K562 (cell line): ENCODE data around the gene SMAD3. TPM values are rescaled to one million over a fixed set of nuclear protein-coding genes. Genes with fewer than 3 reads are reported as not detected.

ENCODE experiments used
- ATAC-seq: fragments of 200-7000 bp; cut with Tn5 transposase; 3 replicates; pipeline ENCODE4 v1.9.1; 2020; ENCODE audit warnings: moderate library complexity
- BruUV-seq: library from RNA; stranded (reverse); fragments of 400-500 nt; replicated peaks from 2 replicates; lab custom pipeline; 2021; lab: Mats Ljungman, UMichigan
- CTCF ChIA-PET: fragments of 300-600 bp; formaldehyde crosslinking; extraction: SDS; loops from one replicate; lab custom pipeline; 2021; ENCODE audit warnings: low intra/inter-chr PET ratio; lab: Yijun Ruan, JAX
- POLR2A ChIA-PET: fragments of 300-600, 350-650 bp; sonication (Branson Sonifier 250); formaldehyde crosslinking; extraction: SDS; loops from one replicate; lab custom pipeline; 2021; ENCODE audit warnings: antibody characterized with exemption, inconsistent platforms; lab: Yijun Ruan, JAX
- DNase-seq, 4 experiments: peaks; one replicate each; pipeline versions ENCODE4 v3.0.0 to v3.0.0-alpha.2; 2011 to 2018; ENCODE audit warnings: low spot score in 3 of 4, mixed read lengths in 3 of 4; ENCODE audit errors: extremely low read depth in 1 of 4
- FAIRE-seq: peaks from 2 replicates; lab custom pipeline; 2011; peaks lifted over from hg19 to GRCh38; lab: Jason Lieb, UNC
- H2AFZ ChIP-seq: 2 replicates; pipeline ENCODE4 v1.6.0; 2011; ENCODE audit warnings: low read depth, low read length, control low read depth, inconsistent platforms
- H3K27ac ChIP-seq: fragments of 200-600 bp; 3 replicates; pipeline ENCODE4 v1.8.0; 2011; ENCODE audit warnings: low read depth, mild to moderate bottlenecking, control low read depth, inconsistent platforms, low read length, moderate library complexity, mixed read lengths; ENCODE audit errors: extremely low read depth
- H3K27me3 ChIP-seq, 2 experiments: fragments of 300-600 bp in 1 of 2; 2 replicates in 1 of 2; 3 replicates in 1 of 2; pipeline versions ENCODE4 v1.6.0 to v1.8.0; 2011; ENCODE audit warnings: inconsistent platforms in 2 of 2, low read length in 2 of 2, mild to moderate bottlenecking in 1 of 2, mixed read lengths in 1 of 2, moderate library complexity in 1 of 2; ENCODE audit not compliant: control insufficient read depth in 2 of 2, insufficient read depth in 2 of 2
- H3K36me3 ChIP-seq: fragments of 300-600 bp; 3 replicates; pipeline ENCODE4 v1.8.0; 2011; ENCODE audit warnings: mild to moderate bottlenecking, low read length, inconsistent platforms; ENCODE audit not compliant: control insufficient read depth, insufficient read depth
- H3K4me1 ChIP-seq, 2 experiments: fragments of 200-600 bp in 1 of 2; replicated peaks in 1 of 2; 2 replicates in 1 of 2; 3 replicates in 1 of 2; pipeline versions ENCODE4 v1.5.1 to v1.8.0; 2011; ENCODE audit warnings: inconsistent platforms in 2 of 2, low read length in 2 of 2, mild to moderate bottlenecking in 1 of 2, mixed read lengths in 1 of 2, moderate library complexity in 1 of 2; ENCODE audit not compliant: control insufficient read depth in 2 of 2, insufficient read depth in 2 of 2
- H3K4me2 ChIP-seq: 2 replicates; pipeline ENCODE4 v1.6.1; 2011; ENCODE audit warnings: low read length, control low read depth, inconsistent platforms, mixed read lengths; ENCODE audit not compliant: insufficient read depth
- H3K4me3 ChIP-seq: fragments of 200-600 bp; sonication (generic), shearing (Covaris generic); 2 replicates; pipeline ENCODE4 v1.5.1; 2016; ENCODE audit warnings: control low read depth, inconsistent platforms
- H3K79me2 ChIP-seq: fragments of 200-600 bp; 3 replicates; pipeline ENCODE4 v1.8.0; 2011; ENCODE audit warnings: low read length, inconsistent platforms; ENCODE audit not compliant: control insufficient read depth, insufficient read depth
- H3K9ac ChIP-seq, 2 experiments: 2 replicates each; pipeline versions ENCODE4 v1.6.0 to v1.6.1; 2011; ENCODE audit warnings: low read depth in 2 of 2, low read length in 2 of 2, control low read depth in 1 of 2, inconsistent platforms in 1 of 2, mild to moderate bottlenecking in 1 of 2, mixed read lengths in 1 of 2; ENCODE audit not compliant: insufficient read depth in 1 of 2
- H3K9me1 ChIP-seq: one replicate; pipeline ENCODE4 v1.6.0; 2011; ENCODE audit warnings: inconsistent platforms, mild to moderate bottlenecking, low read length, moderate library complexity; ENCODE audit not compliant: control insufficient read depth, insufficient read depth
- H3K9me3 ChIP-seq: replicated peaks from 2 replicates; pipeline ENCODE4 v1.5.1; 2011; ENCODE audit warnings: low read depth, low read length, inconsistent platforms; ENCODE audit not compliant: control insufficient read depth, insufficient read depth
- H4K20me1 ChIP-seq: replicated peaks from 2 replicates; pipeline ENCODE4 v1.6.1; 2011; ENCODE audit warnings: low read length, inconsistent platforms, mixed read lengths; ENCODE audit not compliant: control insufficient read depth, insufficient read depth
- RBM22 ChIP-seq: fragments of 200-400 bp; formaldehyde crosslinking; IDR thresholded peaks from 2 replicates; pipeline ENCODE4 v1.6.1; 2018; ENCODE audit warnings: low read length, low read depth; ENCODE audit not compliant: poor library complexity, severe bottlenecking
- WGBS: fragments of 100-300 bp; shearing (Covaris generic); methylation state at CpG from one replicate; pipeline ENCODE4 v1.1.6; 2016; ENCODE audit warnings: low coverage, mixed read lengths; ENCODE audit not compliant: insufficient coverage; ENCODE audit errors: missing lambda C conversion rate; 5-methylcytosine and 5-hydroxymethylcytosine counted together
- in situ Hi-C: fragments of 300-500 bp; cut with MboI; formaldehyde crosslinking; loops from 4 replicates; pipeline ENCODE4 v1.15.0; 2018; ENCODE audit warnings: inconsistent platforms, mixed read lengths
- intact Hi-C: fragments of 100-400 bp; cut with micrococcal nuclease; formaldehyde crosslinking; loops from 2 replicates; pipeline ENCODE4 v1.14.2; 2022
- polyA plus RNA-seq, 8 experiments: library from polyadenylated mRNA; depleted of rRNA in 4 of 8; stranded (reverse) in 5 of 8; unstranded in 3 of 8; fragments of >200 nt; fragmentation: Nextera tagmentation in 2 of 8; fragmentation: Illumina TruSeq in 1 of 8; extraction: Ambion mirVana in 2 of 8; extraction: Trizol in 1 of 8; gene quantifications; 2 replicates each; pipeline versions ENCODE4 v1.2.1 to v1.2.3, GENCODE V29; 2011 to 2014; ENCODE audit warnings: inconsistent platforms in 1 of 8, missing spikeins in 1 of 8
- total RNA-seq, 7 experiments: library from RNA; depleted of rRNA in 6 of 7; stranded (reverse); fragments of >200 nt in 6 of 7; fragmentation: Illumina TruSeq in 2 of 7; extraction: Trizol in 2 of 7; gene quantifications; 2 replicates each; pipeline versions ENCODE4 v1.2.1 to v1.2.3, GENCODE V29; 2011 to 2021; ENCODE audit warnings: low replicate concordance in 1 of 7
- TF ChIP-seq, protein P1 (sequence below), 2 experiments: fragments of 150-350 bp in 1 of 2; IDR thresholded peaks; 2 replicates each; pipeline ENCODE4 v1.6.1; 2012 to 2016; ENCODE audit warnings: low read depth in 2 of 2, low read length in 2 of 2, mild to moderate bottlenecking in 1 of 2, moderate library complexity in 1 of 2

The SMAD3 gene
- total and polyA plus RNA-seq, 9 of the 15 experiments (the other 6 are each of a cell fraction or from before 2014, with no cell fraction given) = 4.3 to 39.2 (median 11.1) TPM

DNA sequence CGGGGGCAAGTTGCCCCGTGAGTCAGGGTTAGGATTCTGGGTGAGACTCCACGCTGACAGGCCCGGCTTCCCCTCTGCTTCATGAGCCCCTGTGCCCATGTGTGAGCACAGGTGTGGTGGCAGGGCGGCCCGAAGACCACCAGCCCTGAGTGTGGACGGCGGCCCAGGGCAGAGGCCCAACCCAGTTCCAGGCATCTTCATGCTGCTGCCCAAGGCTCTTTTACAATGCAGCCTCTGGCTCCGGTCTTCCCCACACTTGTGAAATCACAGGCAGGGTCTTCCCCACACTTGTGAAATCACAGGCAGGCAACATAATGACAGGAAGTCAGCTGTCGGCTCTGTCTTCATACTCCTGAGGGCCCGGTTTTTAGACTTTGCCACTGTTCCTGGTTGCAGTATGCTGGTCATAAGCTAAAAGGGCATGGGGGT lies 110.3 kb downstream of the SMAD3 start:
- H3K27ac ChIP-seq = no peak overlapping the region
- 0 out of 4 replicates have a peak overlapping the region, but pooled peaks of 1 of the 2 experiments have one; percentile 40 for H3K9ac ChIP-seq
- H3K4me3 ChIP-seq = no peak overlapping the region
- 89% methylated on average over 11 of the region's 11 CpGs for WGBS
- ChIA-PET CTCF (no interaction called here), POLR2A (interaction anchor here (0.6 kb wide), 1 partner anchor 214 kb away, joined by 3 read pairs; no protein-coding TSS in a partner anchor)
- BruUV-seq = no TSS peak
- H3K4me2 ChIP-seq = no peak overlapping the region
- in situ Hi-C loops = no loop called here
- intact Hi-C loops = loop anchor here (10.0 kb wide), 1 partner anchor 111 kb away; the partner anchor contains the start of gene SMAD3
- no peaks in the 10 kb centered on the region for H3K9me3 ChIP-seq
- ATAC-seq (no peak), FAIRE-seq (no peak), DNase-seq (no peak)
- no peaks in the 10 kb centered on the region for H3K79me2 ChIP-seq
- H3K27me3 ChIP-seq = no peaks in the 10 kb centered on the region
- peak; percentile 71 for TF ChIP-seq RBM22
- TF ChIP-seq, protein P1, sequence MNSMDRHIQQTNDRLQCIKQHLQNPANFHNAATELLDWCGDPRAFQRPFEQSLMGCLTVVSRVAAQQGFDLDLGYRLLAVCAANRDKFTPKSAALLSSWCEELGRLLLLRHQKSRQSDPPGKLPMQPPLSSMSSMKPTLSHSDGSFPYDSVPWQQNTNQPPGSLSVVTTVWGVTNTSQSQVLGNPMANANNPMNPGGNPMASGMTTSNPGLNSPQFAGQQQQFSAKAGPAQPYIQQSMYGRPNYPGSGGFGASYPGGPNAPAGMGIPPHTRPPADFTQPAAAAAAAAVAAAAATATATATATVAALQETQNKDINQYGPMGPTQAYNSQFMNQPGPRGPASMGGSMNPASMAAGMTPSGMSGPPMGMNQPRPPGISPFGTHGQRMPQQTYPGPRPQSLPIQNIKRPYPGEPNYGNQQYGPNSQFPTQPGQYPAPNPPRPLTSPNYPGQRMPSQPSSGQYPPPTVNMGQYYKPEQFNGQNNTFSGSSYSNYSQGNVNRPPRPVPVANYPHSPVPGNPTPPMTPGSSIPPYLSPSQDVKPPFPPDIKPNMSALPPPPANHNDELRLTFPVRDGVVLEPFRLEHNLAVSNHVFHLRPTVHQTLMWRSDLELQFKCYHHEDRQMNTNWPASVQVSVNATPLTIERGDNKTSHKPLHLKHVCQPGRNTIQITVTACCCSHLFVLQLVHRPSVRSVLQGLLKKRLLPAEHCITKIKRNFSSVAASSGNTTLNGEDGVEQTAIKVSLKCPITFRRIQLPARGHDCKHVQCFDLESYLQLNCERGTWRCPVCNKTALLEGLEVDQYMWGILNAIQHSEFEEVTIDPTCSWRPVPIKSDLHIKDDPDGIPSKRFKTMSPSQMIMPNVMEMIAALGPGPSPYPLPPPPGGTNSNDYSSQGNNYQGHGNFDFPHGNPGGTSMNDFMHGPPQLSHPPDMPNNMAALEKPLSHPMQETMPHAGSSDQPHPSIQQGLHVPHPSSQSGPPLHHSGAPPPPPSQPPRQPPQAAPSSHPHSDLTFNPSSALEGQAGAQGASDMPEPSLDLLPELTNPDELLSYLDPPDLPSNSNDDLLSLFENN (IDR thresholded peaks at IDR 0.05; ENCODE audit: low read depth in 2 of 2, low read length in 2 of 2) = no peak
- H3K4me1 ChIP-seq = peaks cover 17 to 20% of the 10 kb centered on the region in 2 experiments
- H4K20me1 ChIP-seq = peaks cover 20% of the 10 kb centered on the region; the same call in 1 of the 2 replicates
- H3K36me3 ChIP-seq = peaks cover 30% of the 10 kb centered on the region; the same call in 2 of the 3 replicates
- H3K9me1 ChIP-seq = peaks cover 5% of the 10 kb centered on the region
- H2AFZ ChIP-seq = no peak overlapping the region
